SK-N-SH (cell line): ENCODE results near the gene LRRC3C. TPM values are rescaled to one million over a fixed set of nuclear protein-coding genes. Genes with fewer than 3 reads are reported as not detected.
"Not testable (repeated sequence)": the region's sequence is repeated elsewhere in the genome, so short reads cannot be mapped to it uniquely, and the experiment has no call there.

ENCODE experiments used
- CTCF ChIA-PET: fragments of 300-600, 350-600 bp; formaldehyde crosslinking; extraction: SDS; loops from one replicate; lab custom pipeline; 2021; lab: Yijun Ruan, JAX
- POLR2A ChIA-PET: fragments of 350-600 bp; sonication (Branson Sonifier 250); formaldehyde crosslinking; extraction: SDS; loops from one replicate; lab custom pipeline; 2020; ENCODE audit warnings: antibody characterized with exemption, inconsistent platforms; lab: Yijun Ruan, JAX
- DNase-seq: peaks from one replicate; pipeline ENCODE4 v3.0.0; 2012
- H2AFZ ChIP-seq: fragments of 200-600 bp; sonication (generic); 2 replicates; pipeline ENCODE4 v1.8.1; 2016; ENCODE audit warnings: antibody characterized with exemption, mild to moderate bottlenecking, low read depth
- H3F3A ChIP-seq: fragments of 200-600 bp; sonication (generic); replicated peaks from 2 replicates; pipeline ENCODE3; 2016; ENCODE audit warnings: antibody characterized with exemption, mild to moderate bottlenecking; ENCODE audit not compliant: insufficient read depth
- H3K27ac ChIP-seq, 2 experiments: fragments of 200-500 bp in 1 of 2; fragments of 200-600 bp in 1 of 2; sonication (Bioruptor generic) in 1 of 2; sonication (generic), shearing (Covaris generic) in 1 of 2; 2 replicates each; pipeline versions ENCODE4 v1.5.1 to v1.6.1; 2014 to 2016; ENCODE audit warnings: low read depth in 2 of 2, inconsistent platforms in 1 of 2, low read length in 1 of 2, mild to moderate bottlenecking in 1 of 2, mixed read lengths in 1 of 2
- H3K27me3 ChIP-seq: fragments of 200-600 bp; sonication (generic), shearing (Covaris generic); 2 replicates; pipeline ENCODE4 v1.6.1; 2016; ENCODE audit warnings: mixed run types; ENCODE audit not compliant: insufficient read depth
- H3K36me3 ChIP-seq, 2 experiments: fragments of 200-500 bp in 1 of 2; fragments of 200-600 bp in 1 of 2; sonication (Bioruptor generic) in 1 of 2; sonication (generic) in 1 of 2; replicated peaks in 1 of 2; 2 replicates each; pipeline versions ENCODE3 to v1.5.1; 2014 to 2016; ENCODE audit warnings: low read length in 1 of 2, mild to moderate bottlenecking in 1 of 2; ENCODE audit not compliant: insufficient read depth in 2 of 2, control insufficient read depth in 1 of 2
- H3K4me1 ChIP-seq, 2 experiments: fragments of 200-500 bp in 1 of 2; fragments of 200-600 bp in 1 of 2; sonication (Bioruptor generic) in 1 of 2; sonication (generic), shearing (Covaris generic) in 1 of 2; 2 replicates each; pipeline versions ENCODE4 v1.5.1 to v1.6.1; 2014 to 2016; ENCODE audit warnings: low read depth in 1 of 2, low read length in 1 of 2, mixed run types in 1 of 2; ENCODE audit not compliant: insufficient read depth in 2 of 2, control insufficient read depth in 1 of 2
- H3K4me2 ChIP-seq: fragments of 200-600 bp; sonication (generic), shearing (Covaris generic); 2 replicates; pipeline ENCODE4 v1.6.1; 2017; ENCODE audit warnings: mixed run types
- H3K4me3 ChIP-seq, 2 experiments: fragments of 200-500 bp in 1 of 2; fragments of 200-600 bp in 1 of 2; sonication (Bioruptor generic) in 1 of 2; sonication (generic), shearing (Covaris generic) in 1 of 2; 2 replicates each; pipeline versions ENCODE4 v1.5.1 to v1.8.1; 2014 to 2016; ENCODE audit warnings: low read depth in 2 of 2, inconsistent platforms in 1 of 2, low read length in 1 of 2, mild to moderate bottlenecking in 1 of 2, mixed read lengths in 1 of 2, moderate library complexity in 1 of 2
- H3K79me2 ChIP-seq: fragments of 200-600 bp; sonication (generic); 2 replicates; pipeline ENCODE4 v1.8.1; 2017; ENCODE audit warnings: mild to moderate bottlenecking; ENCODE audit not compliant: insufficient read depth
- H3K9ac ChIP-seq: fragments of 200-600 bp; sonication (generic); 2 replicates; pipeline ENCODE4 v1.6.1; 2017; ENCODE audit warnings: mixed run types
- H3K9me2 ChIP-seq: fragments of 200-600 bp; sonication (generic); 2 replicates; pipeline ENCODE4 v1.6.1; 2017; ENCODE audit warnings: mixed run types
- H3K9me3 ChIP-seq: fragments of 200-600 bp; sonication (generic); 2 replicates; pipeline ENCODE4 v1.6.1; 2017; ENCODE audit warnings: mixed run types, mild to moderate bottlenecking, moderate library complexity
- H4K20me1 ChIP-seq: fragments of 200-600 bp; sonication (generic); 2 replicates; pipeline ENCODE4 v1.6.1; 2017; ENCODE audit warnings: mild to moderate bottlenecking, mixed run types; ENCODE audit not compliant: insufficient read depth
- CHD2 ChIP-seq: fragments of 150-350 bp; IDR thresholded peaks from 2 replicates; pipeline ENCODE4 v1.6.1; 2018; ENCODE audit warnings: low read length; ENCODE audit not compliant: partially characterized antibody
- ELF1 ChIP-seq: IDR thresholded peaks from 2 replicates; pipeline ENCODE4 v1.4.0; 2012
- FOXJ3 ChIP-seq: sonication (generic); formaldehyde crosslinking; IDR thresholded peaks from 2 replicates; pipeline ENCODE4 v1.5.1; 2020; ENCODE audit warnings: mild to moderate bottlenecking, missing genetic modification reagents
- FOXM1 ChIP-seq: IDR thresholded peaks from 2 replicates; pipeline ENCODE4 v1.4.0; 2012; ENCODE audit warnings: low read depth, mild to moderate bottlenecking
- GABPA ChIP-seq: IDR thresholded peaks from 2 replicates; pipeline ENCODE4 v1.4.0; 2012; ENCODE audit warnings: low read depth, mild to moderate bottlenecking
- MXI1 ChIP-seq: IDR thresholded peaks from 2 replicates; pipeline ENCODE4 v1.6.1; 2012; ENCODE audit warnings: mild to moderate bottlenecking, low read depth, low read length, improper control_type of control experiment
- NFIC ChIP-seq: IDR thresholded peaks from 2 replicates; pipeline ENCODE4 v1.4.0; 2012; ENCODE audit warnings: borderline replicate concordance
- RCOR1 ChIP-seq: fragments of 150-350 bp; IDR thresholded peaks from 2 replicates; pipeline ENCODE4 v1.6.1; 2017; ENCODE audit warnings: antibody characterized with exemption, low read length
- RFX5 ChIP-seq: IDR thresholded peaks from 2 replicates; pipeline ENCODE4 v1.6.1; 2012; ENCODE audit warnings: mild to moderate bottlenecking, improper control_type of control experiment, low read length
- SIN3A ChIP-seq: IDR thresholded peaks from 2 replicates; pipeline ENCODE4 v1.6.1; 2012; ENCODE audit warnings: low read depth, mild to moderate bottlenecking, low read length, moderate library complexity, borderline replicate concordance
- TAF1 ChIP-seq: IDR thresholded peaks from 2 replicates; pipeline ENCODE4 v1.6.1; 2012; ENCODE audit warnings: low read depth, mild to moderate bottlenecking, low read length, moderate library complexity, borderline replicate concordance
- TCF12 ChIP-seq: IDR thresholded peaks from 2 replicates; pipeline ENCODE4 v1.4.0; 2012
- TEAD4 ChIP-seq: IDR thresholded peaks from 2 replicates; pipeline ENCODE4 v1.4.0; 2012; ENCODE audit warnings: mild to moderate bottlenecking, borderline replicate concordance; ENCODE audit not compliant: insufficient read depth
- WGBS: methylation state at CpG from one replicate; pipeline ENCODE4 v1.1.6; 2017; ENCODE audit warnings: low lambda C conversion rate; 5-methylcytosine and 5-hydroxymethylcytosine counted together
- polyA plus RNA-seq, 3 experiments: library from polyadenylated mRNA; depleted of rRNA; stranded (reverse); fragments of >200 nt; gene quantifications; 2 replicates each; pipeline ENCODE4 v1.2.3, GENCODE V29; 2012
- TF ChIP-seq, protein P1 (sequence below): IDR thresholded peaks from 2 replicates; pipeline ENCODE4 v1.4.0; 2012; ENCODE audit warnings: low read depth, borderline replicate concordance
- TF ChIP-seq, protein P2 (sequence below): fragments of 150-350 bp; IDR thresholded peaks from 2 replicates; pipeline ENCODE4 v1.6.1; 2017; ENCODE audit warnings: antibody characterized with exemption, low read length, low read depth, borderline replicate concordance
- TF ChIP-seq, protein P3 (sequence below): IDR thresholded peaks from 2 replicates; pipeline ENCODE4 v1.6.1; 2012; ENCODE audit warnings: mild to moderate bottlenecking, low read depth, low read length, moderate library complexity
- TF ChIP-seq, protein P4 (sequence below): fragments of 200-600 bp; sonication (generic); IDR thresholded peaks from 2 replicates; pipeline ENCODE4 v1.6.1; 2017; ENCODE audit warnings: antibody characterized with exemption, mild to moderate bottlenecking, moderate library complexity

Gene LRRC3C
- polyA plus RNA-seq, 1 of the 3 experiments (the other 2 are of a cell fraction): not detected

DNA sequence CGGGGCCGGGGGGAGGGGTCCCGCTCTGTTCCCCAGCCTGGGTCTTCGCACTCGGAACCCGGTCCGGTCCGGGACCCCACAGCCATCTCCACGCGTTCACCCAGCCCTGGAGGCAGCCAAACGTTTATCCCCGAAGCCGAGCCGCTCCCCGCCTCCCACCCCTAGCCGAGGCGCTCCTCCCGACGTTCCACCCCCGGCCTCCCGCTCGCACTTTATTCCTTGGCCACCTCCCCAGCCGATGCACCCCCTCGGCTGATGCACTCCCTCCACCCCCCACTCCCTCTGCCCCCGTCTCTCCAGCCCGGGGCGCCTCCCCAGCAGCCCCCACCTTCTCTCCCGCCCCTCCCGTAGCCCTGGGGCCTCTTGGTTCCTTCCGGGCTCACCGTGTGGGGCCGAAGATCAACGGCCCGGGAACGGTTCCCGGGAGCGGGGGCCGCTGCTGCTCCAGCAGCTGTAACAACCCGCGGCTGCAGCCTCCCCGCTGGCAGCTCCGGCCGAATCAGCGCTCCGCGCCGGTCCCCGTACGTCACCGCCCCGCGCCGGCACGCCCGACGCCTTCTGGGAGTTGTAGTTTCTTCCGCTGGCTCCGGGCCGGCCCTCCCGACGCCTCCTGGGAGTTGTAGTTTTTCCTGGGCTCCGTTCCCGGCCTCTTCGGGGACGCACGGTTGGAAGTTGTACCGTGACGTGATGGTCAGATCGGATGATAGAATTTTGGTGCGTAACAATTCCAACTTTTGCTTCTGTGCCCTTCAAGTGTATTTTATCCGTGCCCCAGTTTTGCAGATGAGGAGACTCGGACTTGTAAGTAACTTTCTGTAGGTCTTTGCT, at the start of gene LRRC3C, which contains the start of gene ORMDL3 (continued):
- TF ChIP-seq CHD2 (peak; percentile 94), ELF1 (peak; percentile 83), FOXM1 (no peak), TCF12 (no peak; the same call in 1 of the 2 replicates), RCOR1 (no peak), FOXJ3 (no peak), MXI1 (no peak; the same call in 1 of the 2 replicates), TEAD4 (no peak), RFX5 (no peak), NFIC (peak; percentile 70)
- TF ChIP-seq, protein P1, sequence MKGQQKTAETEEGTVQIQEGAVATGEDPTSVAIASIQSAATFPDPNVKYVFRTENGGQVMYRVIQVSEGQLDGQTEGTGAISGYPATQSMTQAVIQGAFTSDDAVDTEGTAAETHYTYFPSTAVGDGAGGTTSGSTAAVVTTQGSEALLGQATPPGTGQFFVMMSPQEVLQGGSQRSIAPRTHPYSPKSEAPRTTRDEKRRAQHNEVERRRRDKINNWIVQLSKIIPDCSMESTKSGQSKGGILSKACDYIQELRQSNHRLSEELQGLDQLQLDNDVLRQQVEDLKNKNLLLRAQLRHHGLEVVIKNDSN: no peak
- TF ChIP-seq, protein P2, sequence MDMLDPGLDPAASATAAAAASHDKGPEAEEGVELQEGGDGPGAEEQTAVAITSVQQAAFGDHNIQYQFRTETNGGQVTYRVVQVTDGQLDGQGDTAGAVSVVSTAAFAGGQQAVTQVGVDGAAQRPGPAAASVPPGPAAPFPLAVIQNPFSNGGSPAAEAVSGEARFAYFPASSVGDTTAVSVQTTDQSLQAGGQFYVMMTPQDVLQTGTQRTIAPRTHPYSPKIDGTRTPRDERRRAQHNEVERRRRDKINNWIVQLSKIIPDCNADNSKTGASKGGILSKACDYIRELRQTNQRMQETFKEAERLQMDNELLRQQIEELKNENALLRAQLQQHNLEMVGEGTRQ: no peak

DNA sequence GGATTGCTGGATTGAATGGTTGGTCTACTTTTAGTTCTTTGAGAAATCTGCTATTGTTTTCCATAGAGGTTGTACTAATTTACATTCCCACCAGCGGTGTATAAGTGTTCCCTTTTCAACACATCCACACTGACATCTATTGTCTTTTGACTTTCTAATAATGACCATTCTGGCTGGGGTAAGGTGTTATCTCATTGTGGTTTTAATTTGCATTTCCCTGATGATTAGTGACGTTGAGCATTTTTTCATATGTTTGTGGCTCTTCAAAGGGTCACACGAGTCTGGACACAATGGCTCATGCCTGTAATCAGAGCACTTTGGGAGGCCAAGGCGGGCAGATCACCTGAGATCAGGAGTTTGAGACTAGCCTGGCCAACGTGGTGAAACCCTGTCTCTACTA, 41.4 kb upstream of the LRRC3C start:
- H3K79me2 ChIP-seq, H3K9me2 ChIP-seq, H3F3A ChIP-seq, H3K9ac ChIP-seq, H3K4me2 ChIP-seq, H3K36me3 ChIP-seq, H3K4me1 ChIP-seq, H3K4me3 ChIP-seq, DNase-seq, H3K27ac ChIP-seq, POLR2A ChIA-PET, H4K20me1 ChIP-seq, H3K9me3 ChIP-seq, H2AFZ ChIP-seq: not testable (repeated sequence)
- CTCF ChIA-PET: interaction anchor here (1.6 kb wide), 1 partner anchor 14 kb away, joined by 6 read pairs; no protein-coding TSS in a partner anchor
- 3% methylated on average over 5 of the region's 5 CpGs for WGBS
- H3K27me3 ChIP-seq: peaks cover 60% of the 10 kb centered on the region; the same call in 1 of the 2 replicates

DNA sequence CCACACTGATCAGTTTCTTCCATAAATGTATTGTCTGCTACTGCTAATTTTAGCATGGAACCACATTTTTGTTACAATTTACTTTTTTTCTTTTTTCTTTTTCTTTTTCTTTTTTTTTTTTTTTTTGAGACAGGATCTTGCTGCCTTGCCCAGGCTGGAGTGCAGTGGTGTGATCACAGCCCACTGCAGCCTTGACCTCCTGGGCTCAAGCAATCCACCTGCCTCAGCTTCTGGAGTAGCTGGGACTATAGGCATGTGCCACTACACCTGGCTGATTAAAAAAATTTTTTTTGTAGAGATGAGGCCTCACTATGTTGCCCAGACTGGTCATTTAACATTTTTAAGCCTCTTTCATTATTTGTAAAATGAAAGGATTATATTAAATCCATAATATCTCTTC, 40.5 kb upstream of the LRRC3C start:
- ChIA-PET POLR2A (no interaction called here), CTCF (interaction anchor here (1.5 to 1.9 kb wide), 2 partner anchors 14 to 72 kb away, joined by 3 to 6 read pairs; no protein-coding TSS in a partner anchor)
- H3K9ac ChIP-seq: no peak overlapping the region
- H3K79me2 ChIP-seq: no peaks in the 10 kb centered on the region
- H3K36me3 ChIP-seq: no peaks in the 10 kb centered on the region
- no peaks in the 10 kb centered on the region for H3K9me2 ChIP-seq
- H3K4me3 ChIP-seq: no peak overlapping the region
- peaks cover 61% of the 10 kb centered on the region; the same call in 1 of the 2 replicates for H3K27me3 ChIP-seq
- H3K27ac ChIP-seq: no peak overlapping the region
- no peak overlapping the region for H2AFZ ChIP-seq
- H4K20me1 ChIP-seq: no peaks in the 10 kb centered on the region
- H3K9me3 ChIP-seq: no peaks in the 10 kb centered on the region
- no peak for DNase-seq
- H3F3A ChIP-seq: no peaks in the 10 kb centered on the region
- no peak overlapping the region for H3K4me2 ChIP-seq
- no peaks in the 10 kb centered on the region for H3K4me1 ChIP-seq
- TF ChIP-seq MXI1 (no peak), NFIC (no peak), TAF1 (no peak), SIN3A (no peak), GABPA (no peak), RFX5 (no peak)
- TF ChIP-seq, protein P3, sequence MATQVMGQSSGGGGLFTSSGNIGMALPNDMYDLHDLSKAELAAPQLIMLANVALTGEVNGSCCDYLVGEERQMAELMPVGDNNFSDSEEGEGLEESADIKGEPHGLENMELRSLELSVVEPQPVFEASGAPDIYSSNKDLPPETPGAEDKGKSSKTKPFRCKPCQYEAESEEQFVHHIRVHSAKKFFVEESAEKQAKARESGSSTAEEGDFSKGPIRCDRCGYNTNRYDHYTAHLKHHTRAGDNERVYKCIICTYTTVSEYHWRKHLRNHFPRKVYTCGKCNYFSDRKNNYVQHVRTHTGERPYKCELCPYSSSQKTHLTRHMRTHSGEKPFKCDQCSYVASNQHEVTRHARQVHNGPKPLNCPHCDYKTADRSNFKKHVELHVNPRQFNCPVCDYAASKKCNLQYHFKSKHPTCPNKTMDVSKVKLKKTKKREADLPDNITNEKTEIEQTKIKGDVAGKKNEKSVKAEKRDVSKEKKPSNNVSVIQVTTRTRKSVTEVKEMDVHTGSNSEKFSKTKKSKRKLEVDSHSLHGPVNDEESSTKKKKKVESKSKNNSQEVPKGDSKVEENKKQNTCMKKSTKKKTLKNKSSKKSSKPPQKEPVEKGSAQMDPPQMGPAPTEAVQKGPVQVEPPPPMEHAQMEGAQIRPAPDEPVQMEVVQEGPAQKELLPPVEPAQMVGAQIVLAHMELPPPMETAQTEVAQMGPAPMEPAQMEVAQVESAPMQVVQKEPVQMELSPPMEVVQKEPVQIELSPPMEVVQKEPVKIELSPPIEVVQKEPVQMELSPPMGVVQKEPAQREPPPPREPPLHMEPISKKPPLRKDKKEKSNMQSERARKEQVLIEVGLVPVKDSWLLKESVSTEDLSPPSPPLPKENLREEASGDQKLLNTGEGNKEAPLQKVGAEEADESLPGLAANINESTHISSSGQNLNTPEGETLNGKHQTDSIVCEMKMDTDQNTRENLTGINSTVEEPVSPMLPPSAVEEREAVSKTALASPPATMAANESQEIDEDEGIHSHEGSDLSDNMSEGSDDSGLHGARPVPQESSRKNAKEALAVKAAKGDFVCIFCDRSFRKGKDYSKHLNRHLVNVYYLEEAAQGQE: no peak
- TF ChIP-seq, protein P4, sequence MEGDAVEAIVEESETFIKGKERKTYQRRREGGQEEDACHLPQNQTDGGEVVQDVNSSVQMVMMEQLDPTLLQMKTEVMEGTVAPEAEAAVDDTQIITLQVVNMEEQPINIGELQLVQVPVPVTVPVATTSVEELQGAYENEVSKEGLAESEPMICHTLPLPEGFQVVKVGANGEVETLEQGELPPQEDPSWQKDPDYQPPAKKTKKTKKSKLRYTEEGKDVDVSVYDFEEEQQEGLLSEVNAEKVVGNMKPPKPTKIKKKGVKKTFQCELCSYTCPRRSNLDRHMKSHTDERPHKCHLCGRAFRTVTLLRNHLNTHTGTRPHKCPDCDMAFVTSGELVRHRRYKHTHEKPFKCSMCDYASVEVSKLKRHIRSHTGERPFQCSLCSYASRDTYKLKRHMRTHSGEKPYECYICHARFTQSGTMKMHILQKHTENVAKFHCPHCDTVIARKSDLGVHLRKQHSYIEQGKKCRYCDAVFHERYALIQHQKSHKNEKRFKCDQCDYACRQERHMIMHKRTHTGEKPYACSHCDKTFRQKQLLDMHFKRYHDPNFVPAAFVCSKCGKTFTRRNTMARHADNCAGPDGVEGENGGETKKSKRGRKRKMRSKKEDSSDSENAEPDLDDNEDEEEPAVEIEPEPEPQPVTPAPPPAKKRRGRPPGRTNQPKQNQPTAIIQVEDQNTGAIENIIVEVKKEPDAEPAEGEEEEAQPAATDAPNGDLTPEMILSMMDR: no peak
